GM12878 (cell line): ENCODE results near the gene ITGAV.

Experiments
- ATF7 ChIP-seq: fragments of 450-650 bp; IDR thresholded peaks from 2 replicates; pipeline ENCODE4 v1.6.1; 2016; ENCODE audit warnings: low read depth, mild to moderate bottlenecking
- DPF2 ChIP-seq: fragments of 450-650 bp; IDR thresholded peaks from 2 replicates; pipeline ENCODE4 v1.6.1; 2017; ENCODE audit warnings: mild to moderate bottlenecking
- POLR2AphosphoS5 ChIP-seq: IDR thresholded peaks from 2 replicates; pipeline ENCODE4 v1.6.1; 2011; ENCODE audit warnings: mild to moderate bottlenecking, low read length, inconsistent platforms
- PRDM15 ChIP-seq: fragments of 450-650 bp; formaldehyde crosslinking; IDR thresholded peaks from 2 replicates; pipeline ENCODE4 v1.4.0; 2020; ENCODE audit warnings: mild to moderate bottlenecking, moderate library complexity
- REST ChIP-seq: IDR thresholded peaks from 2 replicates; pipeline ENCODE4 v1.6.1; 2012; ENCODE audit warnings: mild to moderate bottlenecking, low read depth, low read length
- SIN3A ChIP-seq: IDR thresholded peaks from 2 replicates; pipeline ENCODE4 v1.6.1; 2012; ENCODE audit warnings: low read depth, low read length, improper control_type of control experiment

- no peak for TF ChIP-seq ATF7
- no peak for TF ChIP-seq POLR2AphosphoS5
- TF ChIP-seq DPF2 = no peak
- TF ChIP-seq SIN3A = no peak
- TF ChIP-seq PRDM15 = no peak
- TF ChIP-seq REST = no peak
These were observed 9.4 kb downstream of the ITGAV start for GRCh38 chr2:186599186-186599778.
